Testis (tissue), 3 donors: ENCODE measurements around the gene UBXN10. TPM values are rescaled to one million over a fixed set of nuclear protein-coding genes. Genes with fewer than 3 reads are reported as not detected.

Experiments
- DNase-seq: peaks from one replicate; pipeline ENCODE4 v3.0.0-alpha.2; 2019
- H3K27ac ChIP-seq, 2 donors: fragments of 200-600 bp; sonication (generic); one replicate each; pipeline ENCODE4 v1.5.1; 2019
- H3K27me3 ChIP-seq: fragments of 200-600 bp; sonication (generic); one replicate; pipeline ENCODE4 v1.5.1; 2019
- H3K36me3 ChIP-seq: fragments of 200-600 bp; sonication (generic); one replicate; pipeline ENCODE4 v1.5.1; 2017; ENCODE audit warnings: low read depth; ENCODE audit errors: missing control alignments
- H3K4me1 ChIP-seq: fragments of 200-600 bp; sonication (generic); one replicate; pipeline ENCODE4 v1.5.1; 2019
- H3K4me3 ChIP-seq, 2 donors: fragments of 200-600 bp; sonication (generic); one replicate each; pipeline ENCODE4 v1.5.1; 2017 to 2019
- H3K9me3 ChIP-seq: fragments of 200-600 bp; sonication (generic); one replicate; pipeline ENCODE4 v1.5.1; 2017
- POLR2A ChIP-seq: fragments of 450-650 bp; IDR thresholded peaks from one replicate; pipeline ENCODE4 v1.6.1; 2017; ENCODE audit warnings: antibody characterized with exemption, mild to moderate bottlenecking, moderate library complexity
- WGBS, 2 donors: methylation state at CpG; one replicate each; pipeline ENCODE4 v1.1.5; 2018; 5-methylcytosine and 5-hydroxymethylcytosine counted together
- intact Hi-C: fragments of 100-400 bp; cut with DNase I; formaldehyde crosslinking; loops from one replicate; pipeline ENCODE4 v1.15.1; 2023; ENCODE audit warnings: low total_unique reads
- polyA plus RNA-seq: library from polyadenylated mRNA; stranded (reverse); fragments of 350-450 nt; fragmentation: Illumina TruSeq; extraction: RNeasy Lipid Tissue Mini Kit (QIAGEN cat#74804); gene quantifications from one replicate; pipeline ENCODE4 v1.2.3, GENCODE V29; 2014; ENCODE audit warnings: low read depth, low replicate concordance; ENCODE audit not compliant: insufficient read depth
- total RNA-seq, 2 donors: library from RNA; depleted of rRNA; stranded (reverse); fragments of >200 nt; gene quantifications; one replicate each; pipeline ENCODE4 v1.2.3, GENCODE V29; 2016
- TF ChIP-seq, protein P1 (sequence below), 3 experiments: fragments of 450-650 bp in 2 of 3; fragments of 200-600 bp in 1 of 3; sonication (generic) in 1 of 3; IDR thresholded peaks; one replicate each; pipeline ENCODE4 v1.5.1; 2016 to 2019; ENCODE audit warnings: antibody characterized with exemption in 3 of 3, mild to moderate bottlenecking in 2 of 3, moderate library complexity in 1 of 3

The UBXN10 gene
- total and polyA plus RNA-seq, 3 donors from 2014 or later = 18.2 to 43.7 (median 23.7) TPM

GRCh38 chr1:20167126-20167525, 18.8 kb upstream of the UBXN10 start:
- TF ChIP-seq POLR2A = no peak
- TF ChIP-seq, protein P1, sequence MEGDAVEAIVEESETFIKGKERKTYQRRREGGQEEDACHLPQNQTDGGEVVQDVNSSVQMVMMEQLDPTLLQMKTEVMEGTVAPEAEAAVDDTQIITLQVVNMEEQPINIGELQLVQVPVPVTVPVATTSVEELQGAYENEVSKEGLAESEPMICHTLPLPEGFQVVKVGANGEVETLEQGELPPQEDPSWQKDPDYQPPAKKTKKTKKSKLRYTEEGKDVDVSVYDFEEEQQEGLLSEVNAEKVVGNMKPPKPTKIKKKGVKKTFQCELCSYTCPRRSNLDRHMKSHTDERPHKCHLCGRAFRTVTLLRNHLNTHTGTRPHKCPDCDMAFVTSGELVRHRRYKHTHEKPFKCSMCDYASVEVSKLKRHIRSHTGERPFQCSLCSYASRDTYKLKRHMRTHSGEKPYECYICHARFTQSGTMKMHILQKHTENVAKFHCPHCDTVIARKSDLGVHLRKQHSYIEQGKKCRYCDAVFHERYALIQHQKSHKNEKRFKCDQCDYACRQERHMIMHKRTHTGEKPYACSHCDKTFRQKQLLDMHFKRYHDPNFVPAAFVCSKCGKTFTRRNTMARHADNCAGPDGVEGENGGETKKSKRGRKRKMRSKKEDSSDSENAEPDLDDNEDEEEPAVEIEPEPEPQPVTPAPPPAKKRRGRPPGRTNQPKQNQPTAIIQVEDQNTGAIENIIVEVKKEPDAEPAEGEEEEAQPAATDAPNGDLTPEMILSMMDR (IDR thresholded peaks at IDR 0.05) = no peak
- Histone ChIP-seq H3K27me3 (no peaks in the 10 kb centered on the region), H3K27ac (no peak overlapping the region), H3K9me3 (no peaks in the 10 kb centered on the region), H3K36me3 (no peaks in the 10 kb centered on the region), H3K4me1 (peaks cover 21% of the 10 kb centered on the region), H3K4me3 (no peak overlapping the region)
- WGBS, 2 donors = 90 to 98% methylated on average over 8 of the region's 8 CpGs
- intact Hi-C loops = no loop called here
- no peak for DNase-seq

GRCh38 chr1:20168564-20169491, 17.1 kb upstream of the UBXN10 start:
- WGBS, 2 donors = 77 to 85% methylated on average over 7 to 9 of the region's 9 CpGs
- no peak overlapping the region for H3K27ac ChIP-seq

DNA sequence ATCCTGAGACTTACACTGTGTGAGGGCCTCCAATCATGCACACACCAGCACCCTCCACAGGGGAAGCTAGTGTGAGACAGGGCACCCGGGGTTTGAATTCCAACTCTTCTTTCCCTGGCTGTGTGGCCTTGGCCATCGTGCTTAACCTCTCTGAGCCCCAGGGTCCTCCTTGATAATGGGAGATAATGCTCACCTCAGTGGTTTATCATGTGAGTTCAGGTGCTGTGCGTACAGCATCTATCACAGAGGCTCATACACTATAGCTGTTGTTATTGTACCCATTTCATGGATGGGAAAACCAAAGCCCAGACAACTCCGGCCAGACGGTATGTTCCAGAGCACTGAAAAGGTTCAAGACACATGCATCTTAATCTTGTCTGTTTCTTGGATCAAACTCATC, 16.0 kb upstream of the UBXN10 start:
- Histone ChIP-seq H3K9me3 (no peaks in the 10 kb centered on the region), H3K27ac (no peak overlapping the region), H3K36me3 (no peaks in the 10 kb centered on the region), H3K27me3 (no peaks in the 10 kb centered on the region), H3K4me3 (no peak overlapping the region), H3K4me1 (peaks cover 21% of the 10 kb centered on the region)
- no peak for TF ChIP-seq POLR2A
- TF ChIP-seq, protein P1 (IDR thresholded peaks at IDR 0.05) = no peak
- DNase-seq = no peak
- WGBS, 2 donors = 88 to 92% methylated on average over 2 to 5 of the region's 5 CpGs
- intact Hi-C loops = no loop called here

More at GRCh38 chr1:20168564-20169491, 17.1 kb upstream of the UBXN10 start:
- Histone ChIP-seq H3K4me3 (no peak overlapping the region), H3K9me3 (no peaks in the 10 kb centered on the region), H3K4me1 (peaks cover 21% of the 10 kb centered on the region), H3K36me3 (no peaks in the 10 kb centered on the region), H3K27me3 (no peaks in the 10 kb centered on the region)
- TF ChIP-seq POLR2A = no peak
- TF ChIP-seq, protein P1 (IDR thresholded peaks at IDR 0.05) = no peak
- intact Hi-C loops = no loop called here
- no peak for DNase-seq

- H3K4me1 ChIP-seq = peaks cover 6% of the 10 kb centered on the region
- no peak overlapping the region for H3K4me3 ChIP-seq
- no peak overlapping the region for H3K27ac ChIP-seq
- no peaks in the 10 kb centered on the region for H3K9me3 ChIP-seq
- intact Hi-C loops = no loop called here
- TF ChIP-seq POLR2A = no peak
- TF ChIP-seq, protein P1 (IDR thresholded peaks at IDR 0.05) = no peak
- no peak for DNase-seq
- WGBS, 2 donors = 91 to 98% methylated on average over 7 to 12 of the region's 12 CpGs
- no peaks in the 10 kb centered on the region for H3K36me3 ChIP-seq
- no peaks in the 10 kb centered on the region for H3K27me3 ChIP-seq
Measured at GRCh38 chr1:20172033-20172590, 13.8 kb upstream of the UBXN10 start.
